Ramos (cell line): ENCODE results near the gene CCDC87.
"Not testable (repeated sequence)": the region's sequence is repeated elsewhere in the genome, so short reads cannot be mapped to it uniquely, and the experiment has no call there.

Experiments used
- in situ Hi-C: fragments of 300-500 bp; cut with MboI; formaldehyde crosslinking; loops from one replicate; pipeline ENCODE4 v1.14.3; 2022; ENCODE audit warnings: low sequenced_read_pairs; ENCODE audit not compliant: unreplicated experiment

CCDC87 gene, protein sequence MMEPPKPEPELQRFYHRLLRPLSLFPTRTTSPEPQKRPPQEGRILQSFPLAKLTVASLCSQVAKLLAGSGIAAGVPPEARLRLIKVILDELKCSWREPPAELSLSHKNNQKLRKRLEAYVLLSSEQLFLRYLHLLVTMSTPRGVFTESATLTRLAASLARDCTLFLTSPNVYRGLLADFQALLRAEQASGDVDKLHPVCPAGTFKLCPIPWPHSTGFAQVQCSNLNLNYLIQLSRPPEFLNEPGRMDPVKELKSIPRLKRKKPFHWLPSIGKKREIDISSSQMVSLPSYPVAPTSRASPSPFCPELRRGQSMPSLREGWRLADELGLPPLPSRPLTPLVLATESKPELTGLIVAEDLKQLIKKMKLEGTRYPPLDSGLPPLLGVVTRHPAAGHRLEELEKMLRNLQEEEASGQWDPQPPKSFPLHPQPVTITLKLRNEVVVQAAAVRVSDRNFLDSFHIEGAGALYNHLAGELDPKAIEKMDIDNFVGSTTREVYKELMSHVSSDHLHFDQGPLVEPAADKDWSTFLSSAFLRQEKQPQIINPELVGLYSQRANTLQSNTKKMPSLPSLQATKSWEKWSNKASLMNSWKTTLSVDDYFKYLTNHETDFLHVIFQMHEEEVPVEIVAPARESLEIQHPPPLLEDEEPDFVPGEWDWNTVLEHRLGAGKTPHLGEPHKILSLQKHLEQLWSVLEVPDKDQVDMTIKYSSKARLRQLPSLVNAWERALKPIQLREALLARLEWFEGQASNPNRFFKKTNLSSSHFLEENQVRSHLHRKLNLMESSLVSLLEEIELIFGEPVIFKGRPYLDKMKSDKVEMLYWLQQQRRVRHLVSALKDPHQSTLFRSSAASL

DNA sequence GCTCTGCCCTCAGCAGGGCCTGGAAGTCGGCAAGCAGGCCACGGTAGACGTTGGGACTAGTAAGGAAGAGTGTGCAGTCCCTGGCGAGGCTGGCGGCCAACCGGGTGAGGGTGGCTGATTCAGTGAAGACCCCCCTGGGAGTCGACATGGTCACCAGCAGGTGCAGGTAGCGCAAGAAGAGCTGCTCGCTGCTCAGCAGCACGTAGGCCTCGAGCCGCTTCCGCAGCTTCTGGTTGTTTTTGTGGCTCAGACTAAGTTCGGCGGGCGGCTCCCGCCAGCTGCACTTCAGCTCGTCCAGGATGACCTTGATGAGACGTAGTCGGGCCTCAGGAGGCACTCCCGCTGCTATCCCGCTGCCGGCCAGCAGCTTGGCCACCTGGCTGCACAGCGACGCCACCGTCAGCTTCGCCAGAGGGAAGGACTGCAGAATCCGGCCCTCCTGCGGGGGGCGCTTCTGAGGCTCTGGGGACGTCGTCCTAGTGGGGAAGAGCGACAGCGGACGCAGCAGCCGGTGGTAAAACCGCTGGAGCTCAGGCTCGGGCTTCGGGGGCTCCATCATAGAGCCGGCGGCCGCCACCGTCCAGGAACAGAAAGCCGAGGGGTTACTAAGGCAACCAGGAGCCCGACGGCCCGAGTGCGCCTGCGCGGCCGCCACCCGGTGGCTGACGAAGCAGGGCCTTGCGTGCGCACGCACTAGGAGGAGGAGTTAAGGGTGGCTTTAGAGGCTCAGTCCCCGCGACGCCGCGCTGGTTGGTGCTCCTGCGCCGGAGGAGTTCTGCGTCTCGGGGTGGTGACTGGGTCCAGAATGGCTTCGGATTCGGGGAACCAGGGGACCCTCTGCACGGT lies at the start of gene CCDC87, which contains the start of gene CCS:
TSS of gene CCDC87 (minus strand) at position 607 of the 846 bp plus-strand sequence. CDS start at position 559, 48 bp downstream.
TSS of gene CCS (plus strand) at position 729 of the 846 bp plus-strand sequence. CDS start at position 806, 77 bp downstream.
- in situ Hi-C loops = no loop called here

DNA sequence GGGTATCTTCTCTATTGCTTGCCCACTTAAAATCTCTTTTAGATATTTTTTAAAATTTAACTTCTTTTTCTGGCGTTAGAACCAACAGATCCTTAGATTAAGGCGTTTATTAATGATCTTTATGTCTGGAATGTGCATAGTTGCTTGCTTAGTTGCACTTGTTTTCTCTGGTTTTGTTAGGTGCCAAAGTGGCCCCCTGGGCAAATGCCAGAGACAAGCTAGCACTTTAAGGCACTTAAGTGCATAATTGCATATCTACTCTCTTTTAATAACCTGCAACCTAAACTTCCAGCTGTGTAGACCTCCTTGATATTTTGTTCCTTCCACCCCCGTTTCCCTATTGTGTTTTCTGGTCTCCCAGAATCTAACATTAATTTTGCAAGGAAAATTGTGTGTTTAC lies 49.0 kb upstream of the CCDC87 start:
- in situ Hi-C loops = no loop called here

- in situ Hi-C loops = not testable (repeated sequence)
Observed at GRCh38 chr11:66639814-66640340, 47.0 kb upstream of the CCDC87 start.

DNA sequence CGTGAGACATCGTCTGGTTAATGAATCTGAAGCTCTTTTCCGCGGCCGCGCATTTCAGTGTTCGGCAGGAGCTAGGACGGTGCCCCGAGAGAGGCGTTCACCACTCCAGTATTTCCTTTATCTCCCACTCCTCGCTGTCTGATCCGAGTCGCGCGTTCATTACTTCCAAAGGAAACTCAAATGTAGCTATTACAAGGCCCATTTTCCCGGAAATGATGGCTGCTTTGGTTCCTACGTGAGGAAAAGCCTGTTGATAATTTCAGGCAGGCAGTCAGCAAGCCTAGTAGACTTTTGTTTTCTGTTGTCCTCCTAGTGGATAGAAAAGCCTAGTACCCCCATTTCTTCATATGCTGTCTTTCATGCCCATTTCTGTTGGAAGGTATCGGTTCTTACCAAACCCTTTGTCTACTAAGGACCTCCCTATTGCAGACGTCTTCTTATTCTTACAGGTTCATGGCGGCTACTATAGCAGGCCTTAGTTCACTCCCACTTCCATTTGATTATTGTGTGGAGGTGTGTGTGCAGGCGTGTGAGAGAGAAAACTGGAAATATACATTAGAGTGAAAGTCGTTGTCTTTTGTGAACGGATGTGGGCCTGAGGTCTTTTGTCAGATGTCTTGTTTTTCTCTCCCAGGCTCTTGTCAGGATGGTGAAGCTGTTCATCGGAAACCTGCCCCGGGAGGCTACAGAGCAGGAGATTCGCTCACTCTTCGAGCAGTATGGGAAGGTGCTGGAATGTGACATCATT lies 46.4 kb upstream of the CCDC87 start:
- in situ Hi-C loops = no loop called here

- in situ Hi-C loops = no loop called here
Observed at GRCh38 chr11:66638177-66639065, 45.6 kb upstream of the CCDC87 start, which contains the start of gene RBM4. TSS of gene RBM4 (plus strand) at chr11:66638703. CDS start at chr11:66639712, 1,009 bp downstream.

DNA sequence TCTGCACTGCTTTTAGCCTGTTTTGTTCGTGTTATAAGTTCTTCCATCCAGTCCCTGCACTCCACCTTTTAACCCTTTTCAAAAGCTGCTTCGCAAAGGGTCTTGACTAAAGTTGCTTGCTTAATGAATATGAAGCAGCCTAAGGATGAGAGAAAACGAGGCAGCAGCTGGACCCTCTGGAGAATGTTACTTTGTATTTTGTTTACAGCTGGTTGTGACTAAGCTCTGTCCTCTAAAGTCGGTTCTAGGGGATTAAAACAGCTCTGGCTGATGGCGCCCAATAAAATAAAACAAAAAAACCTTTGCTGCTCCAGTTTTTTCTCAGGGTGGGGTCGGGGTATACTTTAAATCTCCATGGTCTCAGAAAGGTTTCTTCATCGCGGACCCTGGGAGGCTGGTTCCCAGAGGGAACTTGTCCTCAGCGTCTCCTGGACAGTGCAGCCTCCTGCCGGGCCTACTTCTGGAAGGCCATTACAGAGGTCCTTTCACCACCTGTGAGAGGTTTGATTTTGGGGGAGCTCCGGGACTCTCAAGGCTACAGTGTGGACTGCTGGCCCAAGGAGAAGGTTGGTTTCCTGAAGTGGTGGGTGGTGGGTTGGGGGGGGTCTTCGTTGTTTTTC lies 44.8 kb upstream of the CCDC87 start:
- in situ Hi-C loops = no loop called here

GRCh38 chr11:66636411-66636810 lies 43.5 kb upstream of the CCDC87 start:
- in situ Hi-C loops = no loop called here

GRCh38 chr11:66632952-66633351 lies 40.1 kb upstream of the CCDC87 start:
- in situ Hi-C loops = no loop called here

DNA sequence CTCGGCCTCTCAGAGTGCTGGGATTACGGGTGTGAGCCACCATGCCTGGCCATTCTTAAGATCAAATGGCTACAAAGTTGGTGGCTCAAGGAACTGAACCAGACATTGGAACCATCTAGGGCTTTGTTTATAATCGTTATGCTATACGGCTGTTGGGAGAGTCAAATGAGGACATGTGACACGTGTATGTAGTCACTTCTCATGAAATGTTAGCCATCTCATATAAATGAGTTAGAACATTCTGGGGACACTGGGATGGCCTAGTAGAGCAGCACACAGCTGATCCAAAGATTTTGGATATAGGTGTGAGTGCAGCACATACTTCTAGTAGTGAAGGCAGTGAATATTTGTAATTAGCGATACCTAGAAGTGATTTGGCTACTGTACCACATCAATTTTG lies 39.0 kb upstream of the CCDC87 start:
- in situ Hi-C loops = no loop called here

- in situ Hi-C loops = no loop called here
Observed at GRCh38 chr11:66629356-66629755, 36.5 kb upstream of the CCDC87 start.

- in situ Hi-C loops = no loop called here
Observed at GRCh38 chr11:66628061-66628603, 35.3 kb upstream of the CCDC87 start.

GRCh38 chr11:66626926-66627325 lies 34.1 kb upstream of the CCDC87 start:
- in situ Hi-C loops = no loop called here

- in situ Hi-C loops = no loop called here
Observed at GRCh38 chr11:66626382-66626781, 33.5 kb upstream of the CCDC87 start.

DNA sequence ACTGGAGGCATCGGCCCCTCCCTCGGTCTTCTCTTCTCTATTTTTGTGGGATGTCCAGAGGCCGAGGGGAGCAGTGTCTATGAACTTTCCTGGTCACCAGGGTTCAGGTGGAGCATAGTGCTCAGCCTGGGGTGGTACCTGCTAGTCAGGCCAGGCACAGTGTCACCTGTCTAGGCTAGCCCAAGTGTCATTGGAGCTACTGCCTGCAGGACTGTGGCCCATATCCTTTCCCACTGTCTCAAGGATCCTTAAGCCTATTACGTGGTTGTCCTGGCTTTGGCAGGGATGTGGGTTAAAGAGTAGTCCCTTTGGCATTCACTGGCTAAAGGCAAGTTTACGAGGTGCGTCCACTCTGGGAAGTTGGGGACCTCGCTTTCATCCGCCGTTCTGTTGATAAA lies 32.9 kb upstream of the CCDC87 start:
- in situ Hi-C loops = no loop called here

- in situ Hi-C loops = no loop called here
Observed at GRCh38 chr11:66625041-66625751, 32.3 kb upstream of the CCDC87 start.

GRCh38 chr11:66624450-66624849 lies 31.6 kb upstream of the CCDC87 start:
- in situ Hi-C loops = no loop called here

GRCh38 chr11:66619080-66619554 lies 26.3 kb upstream of the CCDC87 start:
- in situ Hi-C loops = no loop called here
